Astrocyte of the cerebellum (primary cell): ENCODE results near the gene MCCC1.
"Not testable (repeated sequence)": the region's sequence is repeated elsewhere in the genome, so short reads cannot be mapped to it uniquely, and the experiment has no call there.

Source experiments
- DNase-seq: peaks from one replicate; pipeline ENCODE4 v3.0.0-alpha.2; 2011; ENCODE audit warnings: low read depth
- H3K4me3 ChIP-seq: 2 replicates; pipeline ENCODE4 v1.5.1; 2011; ENCODE audit warnings: mild to moderate bottlenecking, low read depth, low read length, moderate library complexity
- CTCF ChIP-seq: IDR thresholded peaks from 2 replicates; pipeline ENCODE4 v1.5.1; 2012; ENCODE audit warnings: low read length, low read depth, moderate library complexity, mild to moderate bottlenecking; ENCODE audit errors: missing control alignments
- in situ Hi-C: cut with HindIII; loops from 2 replicates; pipeline ENCODE4 v1.10.0; 2017; ENCODE audit warnings: low sequenced_read_pairs

The MCCC1 gene

GRCh38 chr3:183108001-183108449 lies 8.7 kb upstream of the MCCC1 start:
- no peak for DNase-seq
- H3K4me3 ChIP-seq, result no peak overlapping the region
- TF ChIP-seq CTCF, result no peak
- in situ Hi-C loops, result no loop called here

- DNase-seq, in situ Hi-C loops, H3K4me3 ChIP-seq: not testable (repeated sequence)
Measured at GRCh38 chr3:183107372-183107771, 8.1 kb upstream of the MCCC1 start.

- in situ Hi-C loops, result no loop called here
- TF ChIP-seq CTCF, result no peak
- H3K4me3 ChIP-seq, result no peak overlapping the region
- DNase-seq, result no peak
Measured at GRCh38 chr3:183106635-183107034, 7.3 kb upstream of the MCCC1 start.

- H3K4me3 ChIP-seq, DNase-seq, in situ Hi-C loops: not testable (repeated sequence)
Measured at GRCh38 chr3:183103950-183104349, 4.7 kb upstream of the MCCC1 start.

- in situ Hi-C loops, DNase-seq, H3K4me3 ChIP-seq: not testable (repeated sequence)
Measured at GRCh38 chr3:183101040-183101439, 1.7 kb upstream of the MCCC1 start.

- in situ Hi-C loops, result no loop called here
- DNase-seq, result no peak
- no peak overlapping the region for H3K4me3 ChIP-seq
- no peak for TF ChIP-seq CTCF
Measured at GRCh38 chr3:183100376-183100775, 1.1 kb upstream of the MCCC1 start.

GRCh38 chr3:183099838-183100204 lies 525 bp upstream of the MCCC1 start:
- TF ChIP-seq CTCF, result no peak
- in situ Hi-C loops, result no loop called here
- H3K4me3 ChIP-seq, result peak overlapping the region; percentile 92
- no peak for DNase-seq

GRCh38 chr3:183098536-183099025 lies 715 bp downstream of the MCCC1 start:
- peak overlapping the region; percentile 92 for H3K4me3 ChIP-seq
- in situ Hi-C loops, result no loop called here
- TF ChIP-seq CTCF, result no peak
- no peak for DNase-seq
